ENCODE measurements around the gene RPL10.

- TF ChIP-seq, protein P1, sequence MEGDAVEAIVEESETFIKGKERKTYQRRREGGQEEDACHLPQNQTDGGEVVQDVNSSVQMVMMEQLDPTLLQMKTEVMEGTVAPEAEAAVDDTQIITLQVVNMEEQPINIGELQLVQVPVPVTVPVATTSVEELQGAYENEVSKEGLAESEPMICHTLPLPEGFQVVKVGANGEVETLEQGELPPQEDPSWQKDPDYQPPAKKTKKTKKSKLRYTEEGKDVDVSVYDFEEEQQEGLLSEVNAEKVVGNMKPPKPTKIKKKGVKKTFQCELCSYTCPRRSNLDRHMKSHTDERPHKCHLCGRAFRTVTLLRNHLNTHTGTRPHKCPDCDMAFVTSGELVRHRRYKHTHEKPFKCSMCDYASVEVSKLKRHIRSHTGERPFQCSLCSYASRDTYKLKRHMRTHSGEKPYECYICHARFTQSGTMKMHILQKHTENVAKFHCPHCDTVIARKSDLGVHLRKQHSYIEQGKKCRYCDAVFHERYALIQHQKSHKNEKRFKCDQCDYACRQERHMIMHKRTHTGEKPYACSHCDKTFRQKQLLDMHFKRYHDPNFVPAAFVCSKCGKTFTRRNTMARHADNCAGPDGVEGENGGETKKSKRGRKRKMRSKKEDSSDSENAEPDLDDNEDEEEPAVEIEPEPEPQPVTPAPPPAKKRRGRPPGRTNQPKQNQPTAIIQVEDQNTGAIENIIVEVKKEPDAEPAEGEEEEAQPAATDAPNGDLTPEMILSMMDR (conservative IDR thresholded peaks at IDR 0.05; ENCODE audit: low read depth, low read length): no peak
- no peak for TF ChIP-seq EZH2 (IDR thresholded peaks at IDR 0.05; ENCODE audit: borderline replicate concordance, low read depth, low read length, poor library complexity, severe bottlenecking)
These were observed 34.0 kb downstream of the RPL10 start for GRCh38 chrX:154432210-154432609.

All from A673 (cell line).